BJ (cell line): ENCODE measurements around the gene CD8B. TPM values are rescaled to one million over a fixed set of nuclear protein-coding genes. Genes with fewer than 3 reads are reported as not detected.

Experiments used
- CTCF ChIA-PET: fragments of 350-600 bp; formaldehyde crosslinking; extraction: SDS; loops from one replicate; lab custom pipeline; 2021; ENCODE audit warnings: antibody characterized with exemption, inconsistent platforms; lab: Yijun Ruan, JAX
- POLR2A ChIA-PET: fragments of 300-600 bp; sonication (Branson Sonifier 250); formaldehyde crosslinking; extraction: SDS; loops from one replicate; lab custom pipeline; 2021; ENCODE audit warnings: antibody characterized with exemption; lab: Charles Lee
- DNase-seq: peaks from one replicate; pipeline ENCODE4 v3.0.0-alpha.2; 2011; ENCODE audit warnings: low read depth
- H3K27me3 ChIP-seq: 2 replicates; pipeline ENCODE4 v1.6.0; 2011; ENCODE audit warnings: low read length; ENCODE audit not compliant: control insufficient read depth, insufficient read depth
- H3K36me3 ChIP-seq: 2 replicates; pipeline ENCODE4 v1.5.1; 2011; ENCODE audit warnings: low read length; ENCODE audit not compliant: control insufficient read depth, insufficient read depth
- H3K4me3 ChIP-seq: 2 replicates; pipeline ENCODE4 v1.5.1; 2011; ENCODE audit warnings: low read depth, mild to moderate bottlenecking, control low read depth, low read length
- polyA plus RNA-seq: library from polyadenylated mRNA; depleted of rRNA; stranded (reverse); fragments of >200 nt; gene quantifications from 2 replicates; pipeline ENCODE4 v1.2.3, GENCODE V29; 2011
- TF ChIP-seq, protein P1 (sequence below): IDR thresholded peaks from 2 replicates; pipeline ENCODE4 v1.5.1; 2011; ENCODE audit warnings: low read depth, mild to moderate bottlenecking, control low read depth, inconsistent platforms, low read length, moderate library complexity; ENCODE audit not compliant: insufficient read depth

The CD8B gene
- polyA plus RNA-seq, 1 experiment, result not detected

DNA sequence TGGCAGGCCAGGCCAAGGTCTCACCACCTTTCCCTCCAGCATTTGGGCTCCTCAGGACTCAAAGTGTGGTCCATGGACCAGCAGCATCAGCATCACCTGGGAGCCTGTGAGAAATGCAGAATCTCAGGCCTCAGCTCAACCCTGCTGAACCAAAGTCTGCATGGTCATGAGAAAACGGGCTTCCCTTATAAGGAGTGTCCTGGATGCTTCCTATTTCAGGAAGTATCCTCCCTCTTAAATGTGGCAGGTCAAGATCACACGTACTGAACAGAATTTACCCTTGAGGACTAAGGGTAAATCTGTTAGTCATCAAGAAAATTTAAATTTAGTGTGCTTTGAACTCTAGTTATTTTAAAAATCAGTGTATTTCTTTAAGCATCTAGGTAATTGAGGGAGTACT lies 82.7 kb downstream of the CD8B start:
- Histone ChIP-seq H3K27me3 (0 out of 2 replicates have a peak, but pooled peaks cover 2% of the 10 kb centered on the region), H3K36me3 (peaks cover 3% of the 10 kb centered on the region; the same call in 1 of the 2 replicates), H3K4me3 (no peak overlapping the region)
- no peak for DNase-seq
- TF ChIP-seq, protein P1, sequence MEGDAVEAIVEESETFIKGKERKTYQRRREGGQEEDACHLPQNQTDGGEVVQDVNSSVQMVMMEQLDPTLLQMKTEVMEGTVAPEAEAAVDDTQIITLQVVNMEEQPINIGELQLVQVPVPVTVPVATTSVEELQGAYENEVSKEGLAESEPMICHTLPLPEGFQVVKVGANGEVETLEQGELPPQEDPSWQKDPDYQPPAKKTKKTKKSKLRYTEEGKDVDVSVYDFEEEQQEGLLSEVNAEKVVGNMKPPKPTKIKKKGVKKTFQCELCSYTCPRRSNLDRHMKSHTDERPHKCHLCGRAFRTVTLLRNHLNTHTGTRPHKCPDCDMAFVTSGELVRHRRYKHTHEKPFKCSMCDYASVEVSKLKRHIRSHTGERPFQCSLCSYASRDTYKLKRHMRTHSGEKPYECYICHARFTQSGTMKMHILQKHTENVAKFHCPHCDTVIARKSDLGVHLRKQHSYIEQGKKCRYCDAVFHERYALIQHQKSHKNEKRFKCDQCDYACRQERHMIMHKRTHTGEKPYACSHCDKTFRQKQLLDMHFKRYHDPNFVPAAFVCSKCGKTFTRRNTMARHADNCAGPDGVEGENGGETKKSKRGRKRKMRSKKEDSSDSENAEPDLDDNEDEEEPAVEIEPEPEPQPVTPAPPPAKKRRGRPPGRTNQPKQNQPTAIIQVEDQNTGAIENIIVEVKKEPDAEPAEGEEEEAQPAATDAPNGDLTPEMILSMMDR, result no peak
- CTCF ChIA-PET, result interaction anchor here (0.5 kb wide), 1 partner anchor 9 kb away, joined by 3 read pairs; no protein-coding TSS in a partner anchor
- POLR2A ChIA-PET, result no interaction called here

DNA sequence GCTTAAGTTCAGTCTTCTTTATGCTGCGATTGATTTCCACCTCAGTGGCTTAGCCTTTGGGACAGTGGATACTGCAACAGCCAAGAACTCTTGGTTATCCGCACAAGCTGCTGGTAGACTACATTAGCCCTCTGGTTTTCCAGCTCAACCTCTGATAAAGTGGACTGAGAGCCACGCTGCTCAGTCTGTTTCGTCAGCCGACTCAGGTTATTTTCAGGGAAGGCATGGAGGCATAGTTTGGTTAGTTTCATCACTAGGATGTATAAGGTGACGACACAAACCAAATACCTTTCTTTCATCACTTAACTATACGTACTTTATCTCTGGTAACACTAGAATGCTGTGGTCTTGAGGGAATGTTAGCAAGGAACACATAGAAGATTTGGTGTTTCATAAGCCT lies 85.2 kb downstream of the CD8B start:
- TF ChIP-seq, protein P1, result no peak
- Histone ChIP-seq H3K36me3 (peaks cover 3% of the 10 kb centered on the region; the same call in 1 of the 2 replicates), H3K4me3 (no peak overlapping the region), H3K27me3 (0 out of 2 replicates have a peak, but pooled peaks cover 2% of the 10 kb centered on the region)
- ChIA-PET POLR2A (no interaction called here), CTCF (interaction anchor here (2.8 kb wide), 1 partner anchor 12 kb away, joined by 11 read pairs; no protein-coding TSS in a partner anchor)
- DNase-seq, result no peak

DNA sequence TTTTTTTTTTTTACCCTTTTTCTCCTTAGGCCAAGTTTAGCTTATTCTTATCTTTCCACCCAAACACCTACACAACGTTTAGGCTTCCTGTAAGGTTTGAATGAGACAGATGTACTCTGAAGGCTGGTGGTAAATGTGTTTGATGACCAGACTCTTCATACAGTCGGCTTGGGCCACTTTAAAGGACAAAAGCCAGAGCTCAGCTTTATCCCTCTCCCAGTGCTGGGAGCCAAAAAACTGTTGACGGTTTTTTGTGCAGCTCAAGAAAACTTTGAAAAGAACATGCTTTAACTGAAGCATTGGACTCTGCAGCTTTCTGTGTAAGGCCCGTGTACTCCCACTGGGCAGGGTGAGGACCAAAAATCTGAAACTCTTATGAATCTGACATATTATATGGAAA lies 86.3 kb downstream of the CD8B start:
- Histone ChIP-seq H3K36me3 (peaks cover 8% of the 10 kb centered on the region), H3K27me3 (no peaks in the 10 kb centered on the region), H3K4me3 (no peak overlapping the region)
- no peak for DNase-seq
- TF ChIP-seq, protein P1, result no peak
- ChIA-PET POLR2A (no interaction called here), CTCF (interaction anchor here (0.8 to 2.8 kb wide), 2 partner anchors 10 to 14 kb away, joined by 3 to 11 read pairs; no protein-coding TSS in a partner anchor)

DNA sequence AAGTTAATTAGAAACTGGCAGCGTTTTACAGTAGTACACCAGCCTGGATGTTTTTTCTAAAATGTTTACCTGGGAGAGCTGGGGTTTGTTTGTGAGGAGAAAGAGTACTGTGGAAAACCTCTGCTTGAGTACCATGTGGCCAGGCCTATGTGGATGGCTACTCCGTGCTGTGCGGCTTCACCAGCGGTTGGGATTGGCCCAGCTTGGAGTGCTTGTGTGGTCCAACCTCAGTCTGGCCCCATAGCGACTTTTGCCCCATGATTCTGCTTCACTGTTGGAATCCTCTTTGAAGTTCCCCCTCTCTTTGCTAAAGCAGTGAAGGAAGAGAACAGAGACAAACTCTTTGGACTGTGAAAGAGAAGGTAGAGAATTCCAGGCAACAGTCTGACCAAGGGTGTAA lies 86.8 kb downstream of the CD8B start:
- no peak for DNase-seq
- H3K4me3 ChIP-seq, result no peak overlapping the region
- TF ChIP-seq, protein P1, result no peak
- no peaks in the 10 kb centered on the region for H3K27me3 ChIP-seq
- H3K36me3 ChIP-seq, result peaks cover 8% of the 10 kb centered on the region
- ChIA-PET CTCF (interaction anchor here (0.8 kb wide), 1 partner anchor 13 kb away, joined by 3 read pairs; no protein-coding TSS in a partner anchor), POLR2A (no interaction called here)

DNA sequence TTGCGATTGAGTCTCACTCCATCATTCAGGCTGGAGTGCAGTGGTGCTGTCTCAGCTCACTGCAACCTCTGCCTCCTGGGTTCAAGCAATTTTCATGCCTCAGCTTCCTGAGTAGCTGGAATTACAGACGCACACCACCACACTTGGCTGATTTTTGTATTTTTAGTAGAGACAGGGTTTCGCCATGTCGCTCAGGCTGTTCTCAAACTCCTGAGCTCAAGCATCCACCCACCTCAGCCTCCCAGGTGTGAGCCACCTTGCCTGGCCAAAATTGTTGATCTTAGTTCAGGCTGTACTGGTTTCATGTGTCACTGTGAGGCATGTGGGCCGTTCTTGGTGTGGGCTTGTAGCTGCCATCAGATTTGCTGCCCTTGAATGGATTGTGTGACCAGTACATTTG lies 89.1 kb downstream of the CD8B start:
- ChIA-PET POLR2A (no interaction called here), CTCF (interaction anchor here (1.5 kb wide), 1 partner anchor 8 kb away, joined by 6 read pairs; no protein-coding TSS in a partner anchor)
- H3K27me3 ChIP-seq, result no peaks in the 10 kb centered on the region
- no peak overlapping the region for H3K4me3 ChIP-seq
- TF ChIP-seq, protein P1, result no peak
- no peak for DNase-seq
- peaks cover 11% of the 10 kb centered on the region for H3K36me3 ChIP-seq
